Lung (tissue), 12 donors: ENCODE results near the gene PGM2L1. TPM values are rescaled to one million over a fixed set of nuclear protein-coding genes. Genes with fewer than 3 reads are reported as not detected.
"Not testable (repeated sequence)": the region's sequence is repeated elsewhere in the genome, so short reads cannot be mapped to it uniquely, and the experiment has no call there.

ENCODE experiments used
- ATAC-seq: fragments of 200-7000 bp; cut with Tn5 transposase; one replicate; pipeline ENCODE4 v1.9.1; 2020; ENCODE audit warnings: moderate number of reproducible peaks; ENCODE audit not compliant: insufficient read depth, low FRiP score
- DNase-seq, 3 donors: peaks; one replicate each; pipeline ENCODE4 v3.0.0-alpha.2; 2013 to 2017
- H3K27ac ChIP-seq, 2 donors: one replicate each; pipeline ENCODE4 v1.5.1; 2013; ENCODE audit warnings: mild to moderate bottlenecking in 2 of 2, moderate library complexity in 2 of 2, control low read depth in 1 of 2, inconsistent platforms in 1 of 2, low read depth in 1 of 2, low read length in 1 of 2
- H3K27me3 ChIP-seq, 3 donors: one replicate each; pipeline ENCODE4 v1.5.1; 2013; ENCODE audit warnings: low read length in 2 of 3; ENCODE audit not compliant: control insufficient read depth in 3 of 3, insufficient read depth in 3 of 3
- H3K36me3 ChIP-seq, 4 donors: one replicate each; pipeline ENCODE4 v1.5.1; 2013; ENCODE audit warnings: low read length in 4 of 4, mild to moderate bottlenecking in 1 of 4, moderate library complexity in 1 of 4; ENCODE audit not compliant: control insufficient read depth in 4 of 4, insufficient read depth in 4 of 4
- H3K4me1 ChIP-seq, 5 donors: one replicate each; pipeline ENCODE4 v1.5.1; 2013; ENCODE audit warnings: low read length in 5 of 5, mild to moderate bottlenecking in 2 of 5, moderate library complexity in 1 of 5; ENCODE audit not compliant: control insufficient read depth in 5 of 5, insufficient read depth in 5 of 5
- H3K4me3 ChIP-seq: one replicate; pipeline ENCODE4 v1.5.1; 2013; ENCODE audit warnings: mild to moderate bottlenecking, control low read depth, moderate library complexity
- H3K9ac ChIP-seq, 2 donors: one replicate each; pipeline ENCODE4 v1.5.1; 2013; ENCODE audit warnings: low read length in 2 of 2, control low read depth in 1 of 2; ENCODE audit not compliant: insufficient read depth in 1 of 2
- H3K9me3 ChIP-seq, 4 donors: one replicate each; pipeline ENCODE4 v1.5.1; 2013; ENCODE audit warnings: low read length in 3 of 4, mild to moderate bottlenecking in 1 of 4, moderate library complexity in 1 of 4; ENCODE audit not compliant: control insufficient read depth in 4 of 4, insufficient read depth in 3 of 4
- WGBS, 2 donors: extraction: QIAGEN DNeasy Blood & Tissue Kit; methylation state at CpG; one replicate each; pipeline ENCODE4 v1.1.7; 2013; 5-methylcytosine and 5-hydroxymethylcytosine counted together
- polyA plus RNA-seq, 2 donors: library from polyadenylated mRNA; stranded (reverse); fragments of 200-250 nt; gene quantifications; one replicate each; pipeline ENCODE4 v1.2.1, GENCODE V29; 2013
- total RNA-seq, 2 donors: library from RNA; depleted of rRNA in 1 of 2; stranded (reverse); fragments of >200 nt in 1 of 2; gene quantifications; one replicate each; pipeline ENCODE4 v1.2.1, GENCODE V29; 2014 to 2021
- TF ChIP-seq, protein P1 (sequence below): IDR thresholded peaks from 2 replicates; pipeline ENCODE4 v1.5.1; 2012; ENCODE audit warnings: mild to moderate bottlenecking; ENCODE audit errors: control extremely low read depth, extremely low read depth
- donor health status: control.
- donor health status: control.
- donor health status: Bipolar disorder and iron deficiency.
- donor health status: healthy.
- donor health status: DM: yes; HTN: yes; CAD: no.

Gene PGM2L1
- total and polyA plus RNA-seq, 4 donors = 1.2 to 10.4 (median 5.1) TPM

GRCh38 chr11:74366576-74366975 lies 31.7 kb downstream of the PGM2L1 start:
- Histone ChIP-seq H3K27ac (no peak overlapping the region), H3K27me3 (no peaks in the 10 kb centered on the region), H3K9ac (no peak overlapping the region), H3K36me3 (peaks cover 0 to 7% (median 2%) of the 10 kb centered on the region in 4 donors), H3K4me3 (no peak overlapping the region), H3K4me1 (no peaks in the 10 kb centered on the region), H3K9me3 (no peaks in the 10 kb centered on the region)
- ATAC-seq (no peak), DNase-seq (no peak)
- WGBS, 2 donors = 78 to 81% methylated on average over 2 of the region's 2 CpGs
- TF ChIP-seq, protein P1, sequence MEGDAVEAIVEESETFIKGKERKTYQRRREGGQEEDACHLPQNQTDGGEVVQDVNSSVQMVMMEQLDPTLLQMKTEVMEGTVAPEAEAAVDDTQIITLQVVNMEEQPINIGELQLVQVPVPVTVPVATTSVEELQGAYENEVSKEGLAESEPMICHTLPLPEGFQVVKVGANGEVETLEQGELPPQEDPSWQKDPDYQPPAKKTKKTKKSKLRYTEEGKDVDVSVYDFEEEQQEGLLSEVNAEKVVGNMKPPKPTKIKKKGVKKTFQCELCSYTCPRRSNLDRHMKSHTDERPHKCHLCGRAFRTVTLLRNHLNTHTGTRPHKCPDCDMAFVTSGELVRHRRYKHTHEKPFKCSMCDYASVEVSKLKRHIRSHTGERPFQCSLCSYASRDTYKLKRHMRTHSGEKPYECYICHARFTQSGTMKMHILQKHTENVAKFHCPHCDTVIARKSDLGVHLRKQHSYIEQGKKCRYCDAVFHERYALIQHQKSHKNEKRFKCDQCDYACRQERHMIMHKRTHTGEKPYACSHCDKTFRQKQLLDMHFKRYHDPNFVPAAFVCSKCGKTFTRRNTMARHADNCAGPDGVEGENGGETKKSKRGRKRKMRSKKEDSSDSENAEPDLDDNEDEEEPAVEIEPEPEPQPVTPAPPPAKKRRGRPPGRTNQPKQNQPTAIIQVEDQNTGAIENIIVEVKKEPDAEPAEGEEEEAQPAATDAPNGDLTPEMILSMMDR = no peak

DNA sequence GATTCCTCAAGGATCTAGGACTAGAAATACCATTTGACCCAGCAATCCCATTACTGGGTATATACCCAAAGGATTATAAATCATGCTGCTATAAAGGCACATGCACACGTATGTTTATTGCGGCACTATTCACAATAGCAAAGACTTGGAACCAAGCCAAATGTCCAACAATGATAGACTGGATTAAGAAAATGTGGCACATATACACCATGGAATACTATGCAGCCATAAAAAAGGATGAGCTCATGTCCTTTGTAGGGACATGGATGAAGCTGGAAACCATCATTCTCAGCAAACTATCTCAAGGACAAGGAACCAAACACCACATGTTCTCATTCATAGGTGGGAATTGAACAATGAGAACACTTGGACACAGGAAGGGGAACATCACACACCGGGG lies 32.4 kb downstream of the PGM2L1 start:
- WGBS, 2 donors = 87 to 92% methylated on average over 2 to 3 of the region's 3 CpGs
- not testable (repeated sequence) for H3K9me3 ChIP-seq

GRCh38 chr11:74357449-74357848 lies 40.8 kb downstream of the PGM2L1 start:
- no peak overlapping the region for H3K9ac ChIP-seq
- WGBS, 2 donors = 95 to 100% methylated on average over 1 of the region's 1 CpG
- TF ChIP-seq, protein P1 = no peak
- DNase-seq (no peak), ATAC-seq (no peak)
- H3K4me1 ChIP-seq = peaks cover 0 to 2% (median 0%) of the 10 kb centered on the region in 5 donors
- H3K9me3 ChIP-seq = no peaks in the 10 kb centered on the region
- no peaks in the 10 kb centered on the region for H3K27me3 ChIP-seq
- no peak overlapping the region for H3K27ac ChIP-seq
- peaks cover 0 to 7% (median 3%) of the 10 kb centered on the region in 4 donors for H3K36me3 ChIP-seq
- H3K4me3 ChIP-seq = no peak overlapping the region

More for the DNA sequence above, 32.4 kb downstream of the PGM2L1 start:
- H3K27ac ChIP-seq, ATAC-seq, H3K9ac ChIP-seq, DNase-seq, H3K4me1 ChIP-seq, H3K4me3 ChIP-seq, H3K36me3 ChIP-seq, H3K27me3 ChIP-seq: not testable (repeated sequence)

- H3K9ac ChIP-seq = no peak overlapping the region
- TF ChIP-seq, protein P1 = no peak
- ATAC-seq (no peak), DNase-seq (no peak)
- H3K9me3 ChIP-seq = no peaks in the 10 kb centered on the region
- no peak overlapping the region for H3K27ac ChIP-seq
- peaks cover 0 to 2% (median 0%) of the 10 kb centered on the region in 5 donors for H3K4me1 ChIP-seq
- H3K27me3 ChIP-seq = no peaks in the 10 kb centered on the region
- H3K4me3 ChIP-seq = no peak overlapping the region
- WGBS, 2 donors = 66 to 72% methylated on average over 2 of the region's 2 CpGs
- peaks cover 0 to 14% (median 3%) of the 10 kb centered on the region in 4 donors for H3K36me3 ChIP-seq
Observed at GRCh38 chr11:74355626-74356025, 42.6 kb downstream of the PGM2L1 start.
